K562 (cell line): ENCODE measurements around the gene ERGIC1. TPM values are rescaled to one million over a fixed set of nuclear protein-coding genes. Genes with fewer than 3 reads are reported as not detected.

Source experiments
- FOXJ3 ChIP-seq: sonication (generic); formaldehyde crosslinking; IDR thresholded peaks from 2 replicates; pipeline ENCODE4 v1.4.0; 2020; ENCODE audit warnings: mild to moderate bottlenecking, missing genetic modification reagents
- HSF4 ChIP-seq: fragments of 250-450 bp; sonication (Bioruptor Pico); IDR thresholded peaks from 2 replicates; pipeline ENCODE4 v2.1.2; 2022; ENCODE audit warnings: mild to moderate bottlenecking, moderate library complexity, borderline replicate concordance
- JUND ChIP-seq, 2 experiments: IDR thresholded peaks; 2 replicates in 1 of 2; 3 replicates in 1 of 2; pipeline ENCODE4 v1.6.1; 2011; ENCODE audit warnings: borderline replicate concordance in 2 of 2, low read depth in 2 of 2, low read length in 2 of 2, improper control_type of control experiment in 1 of 2, missing biosample characterization in 1 of 2, missing genetic modification characterization in 1 of 2, missing genetic modification reagents in 1 of 2
- MTA1 ChIP-seq: fragments of 450-650 bp; IDR thresholded peaks from 2 replicates; pipeline ENCODE4 v1.6.1; 2017; ENCODE audit warnings: borderline replicate concordance
- NELFE ChIP-seq: IDR thresholded peaks from 2 replicates; pipeline ENCODE4 v1.6.1; 2011; ENCODE audit warnings: mild to moderate bottlenecking; ENCODE audit not compliant: insufficient read depth, insufficient read length
- NR1H2 ChIP-seq: sonication (generic); formaldehyde crosslinking; IDR thresholded peaks from 2 replicates; pipeline ENCODE4 v1.4.0; 2020; ENCODE audit warnings: mild to moderate bottlenecking, missing genetic modification reagents
- NRF1 ChIP-seq, 2 experiments: fragments of 450-650 bp; IDR thresholded peaks in 1 of 2; conservative IDR thresholded peaks in 1 of 2; 2 replicates each; pipeline ENCODE4 v1.6.1; 2014; ENCODE audit warnings: mild to moderate bottlenecking in 2 of 2
- RBBP5 ChIP-seq: fragments of 200-600 bp; sonication (generic); IDR thresholded peaks from 2 replicates; pipeline ENCODE4 v1.6.1; 2012; ENCODE audit warnings: borderline replicate concordance, mild to moderate bottlenecking, low read length, control low read depth, inconsistent platforms; ENCODE audit not compliant: insufficient read depth, poor library complexity, severe bottlenecking
- RBM14 ChIP-seq: fragments of 200-400 bp; formaldehyde crosslinking; IDR thresholded peaks from 2 replicates; pipeline ENCODE4 v1.6.1; 2018; ENCODE audit warnings: low read depth, mild to moderate bottlenecking, low read length, moderate library complexity, borderline replicate concordance; ENCODE audit not compliant: insufficient read depth
- SIN3A ChIP-seq, 2 experiments: fragments of 150-350 bp in 1 of 2; IDR thresholded peaks; 2 replicates each; pipeline ENCODE4 v1.6.1; 2011 to 2016; ENCODE audit warnings: borderline replicate concordance in 2 of 2, low read depth in 2 of 2, low read length in 2 of 2, mild to moderate bottlenecking in 2 of 2, moderate library complexity in 2 of 2; ENCODE audit not compliant: control insufficient read depth in 1 of 2
- SIRT6 ChIP-seq: IDR thresholded peaks from one replicate; pipeline ENCODE4 v1.6.1; 2012; ENCODE audit warnings: low read depth, mild to moderate bottlenecking, control low read depth, inconsistent platforms, low read length, moderate library complexity
- SMAD4 ChIP-seq: fragments of 250-450 bp; sonication (Bioruptor Pico); conservative IDR thresholded peaks from 2 replicates; pipeline ENCODE4 v1.8.0; 2021; ENCODE audit warnings: inconsistent platforms, mild to moderate bottlenecking, moderate library complexity
- TAF1 ChIP-seq: IDR thresholded peaks from 2 replicates; pipeline ENCODE4 v1.6.1; 2011; ENCODE audit warnings: mild to moderate bottlenecking, low read length, moderate library complexity; ENCODE audit not compliant: insufficient read depth, control insufficient read depth, severe bottlenecking; ENCODE audit errors: extremely low read depth
- TRIM28 ChIP-seq: fragments of 450-650 bp; IDR thresholded peaks from 2 replicates; pipeline ENCODE4 v1.6.1; 2017
- ZBTB8A ChIP-seq: fragments of 450-650 bp; IDR thresholded peaks from 2 replicates; pipeline ENCODE4 v1.6.1; 2018; ENCODE audit warnings: mild to moderate bottlenecking, moderate library complexity; ENCODE audit not compliant: partially characterized antibody
- ZNF354B ChIP-seq: fragments of 250-450 bp; sonication (Bioruptor Pico); IDR thresholded peaks from 2 replicates; pipeline ENCODE4 v1.4.0; 2020
- polyA plus RNA-seq, 8 experiments: library from polyadenylated mRNA; depleted of rRNA in 4 of 8; stranded (reverse) in 5 of 8; unstranded in 3 of 8; fragments of >200 nt; fragmentation: Nextera tagmentation in 2 of 8; fragmentation: Illumina TruSeq in 1 of 8; extraction: Ambion mirVana in 2 of 8; extraction: Trizol in 1 of 8; gene quantifications; 2 replicates each; pipeline versions ENCODE4 v1.2.1 to v1.2.3, GENCODE V29; 2011 to 2014; ENCODE audit warnings: inconsistent platforms in 1 of 8, missing spikeins in 1 of 8
- total RNA-seq, 7 experiments: library from RNA; depleted of rRNA in 6 of 7; stranded (reverse); fragments of >200 nt in 6 of 7; fragmentation: Illumina TruSeq in 2 of 7; extraction: Trizol in 2 of 7; gene quantifications; 2 replicates each; pipeline versions ENCODE4 v1.2.1 to v1.2.3, GENCODE V29; 2011 to 2021; ENCODE audit warnings: low replicate concordance in 1 of 7
- TF ChIP-seq, protein P1 (sequence below): fragments of 450-650 bp; formaldehyde crosslinking; IDR thresholded peaks from 2 replicates; pipeline ENCODE4 v1.4.0; 2022; ENCODE audit warnings: missing genetic modification characterization
- TF ChIP-seq, protein P2 (sequence below): fragments of 250-450 bp; sonication (Bioruptor Pico); IDR thresholded peaks from 2 replicates; pipeline ENCODE4 v1.8.0; 2022; ENCODE audit warnings: inconsistent platforms, mild to moderate bottlenecking, moderate library complexity, borderline replicate concordance
- TF ChIP-seq, protein P3 (sequence below): fragments of 450-650 bp; IDR thresholded peaks from 2 replicates; pipeline ENCODE4 v1.6.1; 2016; ENCODE audit warnings: antibody characterized with exemption
- TF ChIP-seq, protein P4 (sequence below): sonication (generic); formaldehyde crosslinking; IDR thresholded peaks from 2 replicates; pipeline ENCODE4 v1.8.1; 2022; ENCODE audit warnings: missing genetic modification reagents
- TF ChIP-seq, protein P5 (sequence below): sonication (generic); formaldehyde crosslinking; IDR thresholded peaks from 2 replicates; pipeline ENCODE4 v1.9.0; 2022; ENCODE audit warnings: mild to moderate bottlenecking, missing genetic modification reagents

The ERGIC1 gene
- total and polyA plus RNA-seq, 9 of the 15 experiments (the other 6 are each of a cell fraction or from before 2014, with no cell fraction given) = 5.5 to 68.4 (median 36.4) TPM

DNA sequence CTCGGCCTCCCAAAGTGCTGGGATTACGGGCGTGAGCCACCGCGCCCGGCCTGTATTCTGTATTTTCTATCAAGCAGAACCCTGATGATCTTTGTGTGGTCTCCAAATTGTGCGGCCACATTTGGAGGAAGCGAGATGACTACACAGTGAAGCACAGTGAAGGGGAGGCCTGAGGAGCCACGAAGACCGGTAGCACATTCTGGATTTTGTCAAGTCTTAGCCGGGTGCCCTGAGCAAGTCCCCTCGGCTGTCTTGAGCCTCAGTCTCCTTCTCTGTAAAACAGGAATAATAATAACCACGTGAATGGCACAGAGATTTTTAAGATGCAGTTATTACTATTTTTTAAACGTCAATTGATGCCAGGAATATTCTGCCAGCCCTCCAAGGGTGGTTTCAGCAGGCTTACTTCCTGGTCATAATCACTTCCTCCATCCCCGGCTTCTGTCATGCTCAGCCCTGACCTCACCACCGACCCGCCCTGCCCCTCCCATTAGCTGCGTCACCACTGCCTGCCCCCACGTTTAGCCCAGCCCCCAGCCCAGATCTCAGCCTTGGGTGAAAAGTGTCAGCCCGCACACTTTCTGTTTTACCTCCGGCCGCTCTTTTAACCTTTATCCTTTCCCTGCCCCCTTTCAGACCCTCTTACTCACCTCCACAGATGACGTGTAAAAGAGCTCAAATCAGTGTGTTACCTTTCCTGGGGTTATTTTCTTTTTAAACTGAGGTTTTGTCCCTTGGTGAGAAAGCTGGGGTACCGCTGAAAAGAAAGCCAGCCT, 27.0 kb upstream of the ERGIC1 start (continued):
- TF ChIP-seq NELFE (no peak), HSF4 (CRISPR knock-in tag) (no peak), SIN3A (IDR thresholded peaks at IDR 0.05; ENCODE audit: borderline replicate concordance in 2 of 2, control insufficient read depth in 1 of 2, low read depth in 2 of 2, low read length in 2 of 2) (no peak), RBM14 (no peak), JUND (IDR thresholded peaks at IDR 0.05; ENCODE audit: borderline replicate concordance, low read depth, low read length) (peak; percentile 88), JUND (tag; IDR thresholded peaks at IDR 0.05; ENCODE audit: borderline replicate concordance, low read depth, low read length) (peak; percentile 88; the same call in 2 of the 3 replicates), TRIM28 (no peak), ZBTB8A (no peak), NR1H2 (no peak), MTA1 (0 out of 2 replicates have a peak, but pooled peaks have one; percentile 12), TAF1 (peak; percentile 78), NRF1 (conservative IDR thresholded peaks at IDR 0.05 in 1 of 2, IDR thresholded peaks at IDR 0.05 in 1 of 2) (peak; percentile 75 to 79), ZNF354B (no peak), RBBP5 (no peak), SIRT6 (no peak), SMAD4 (CRISPR knock-in tag) (peak; percentile 78), FOXJ3 (no peak)
- TF ChIP-seq, protein P1, sequence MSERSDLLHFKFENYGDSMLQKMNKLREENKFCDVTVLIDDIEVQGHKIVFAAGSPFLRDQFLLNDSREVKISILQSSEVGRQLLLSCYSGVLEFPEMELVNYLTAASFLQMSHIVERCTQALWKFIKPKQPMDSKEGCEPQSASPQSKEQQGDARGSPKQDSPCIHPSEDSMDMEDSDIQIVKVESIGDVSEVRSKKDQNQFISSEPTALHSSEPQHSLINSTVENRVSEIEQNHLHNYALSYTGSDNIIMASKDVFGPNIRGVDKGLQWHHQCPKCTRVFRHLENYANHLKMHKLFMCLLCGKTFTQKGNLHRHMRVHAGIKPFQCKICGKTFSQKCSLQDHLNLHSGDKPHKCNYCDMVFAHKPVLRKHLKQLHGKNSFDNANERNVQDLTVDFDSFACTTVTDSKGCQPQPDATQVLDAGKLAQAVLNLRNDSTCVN (CRISPR knock-in tag) = no peak
- TF ChIP-seq, protein P2, sequence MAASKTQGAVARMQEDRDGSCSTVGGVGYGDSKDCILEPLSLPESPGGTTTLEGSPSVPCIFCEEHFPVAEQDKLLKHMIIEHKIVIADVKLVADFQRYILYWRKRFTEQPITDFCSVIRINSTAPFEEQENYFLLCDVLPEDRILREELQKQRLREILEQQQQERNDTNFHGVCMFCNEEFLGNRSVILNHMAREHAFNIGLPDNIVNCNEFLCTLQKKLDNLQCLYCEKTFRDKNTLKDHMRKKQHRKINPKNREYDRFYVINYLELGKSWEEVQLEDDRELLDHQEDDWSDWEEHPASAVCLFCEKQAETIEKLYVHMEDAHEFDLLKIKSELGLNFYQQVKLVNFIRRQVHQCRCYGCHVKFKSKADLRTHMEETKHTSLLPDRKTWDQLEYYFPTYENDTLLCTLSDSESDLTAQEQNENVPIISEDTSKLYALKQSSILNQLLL = no peak
- TF ChIP-seq, protein P3, sequence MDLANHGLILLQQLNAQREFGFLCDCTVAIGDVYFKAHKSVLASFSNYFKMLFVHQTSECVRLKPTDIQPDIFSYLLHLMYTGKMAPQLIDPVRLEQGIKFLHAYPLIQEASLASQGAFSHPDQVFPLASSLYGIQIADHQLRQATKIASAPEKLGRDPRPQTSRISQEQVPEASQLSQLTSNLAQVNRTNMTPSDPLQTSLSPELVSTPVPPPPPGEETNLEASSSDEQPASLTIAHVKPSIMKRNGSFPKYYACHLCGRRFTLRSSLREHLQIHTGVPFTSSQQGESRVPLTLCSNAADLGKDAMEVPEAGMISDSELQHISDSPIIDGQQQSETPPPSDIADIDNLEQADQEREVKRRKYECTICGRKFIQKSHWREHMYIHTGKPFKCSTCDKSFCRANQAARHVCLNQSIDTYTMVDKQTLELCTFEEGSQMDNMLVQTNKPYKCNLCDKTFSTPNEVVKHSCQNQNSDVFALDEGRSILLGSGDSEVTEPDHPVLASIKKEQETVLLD = no peak
- TF ChIP-seq, protein P4, sequence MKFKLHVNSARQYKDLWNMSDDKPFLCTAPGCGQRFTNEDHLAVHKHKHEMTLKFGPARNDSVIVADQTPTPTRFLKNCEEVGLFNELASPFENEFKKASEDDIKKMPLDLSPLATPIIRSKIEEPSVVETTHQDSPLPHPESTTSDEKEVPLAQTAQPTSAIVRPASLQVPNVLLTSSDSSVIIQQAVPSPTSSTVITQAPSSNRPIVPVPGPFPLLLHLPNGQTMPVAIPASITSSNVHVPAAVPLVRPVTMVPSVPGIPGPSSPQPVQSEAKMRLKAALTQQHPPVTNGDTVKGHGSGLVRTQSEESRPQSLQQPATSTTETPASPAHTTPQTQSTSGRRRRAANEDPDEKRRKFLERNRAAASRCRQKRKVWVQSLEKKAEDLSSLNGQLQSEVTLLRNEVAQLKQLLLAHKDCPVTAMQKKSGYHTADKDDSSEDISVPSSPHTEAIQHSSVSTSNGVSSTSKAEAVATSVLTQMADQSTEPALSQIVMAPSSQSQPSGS (CRISPR knock-in tag) = no peak
- TF ChIP-seq, protein P5, sequence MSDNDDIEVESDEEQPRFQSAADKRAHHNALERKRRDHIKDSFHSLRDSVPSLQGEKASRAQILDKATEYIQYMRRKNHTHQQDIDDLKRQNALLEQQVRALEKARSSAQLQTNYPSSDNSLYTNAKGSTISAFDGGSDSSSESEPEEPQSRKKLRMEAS = peak; percentile 66; the same call in 1 of the 2 replicates
